ENCODE measurements around the gene NAALADL1. TPM values are rescaled to one million over a fixed set of nuclear protein-coding genes. Genes with fewer than 3 reads are reported as not detected.

NAALADL1 gene
- total and polyA plus RNA-seq, 4 donors, result 7.4 to 22.0 (median 13.2) TPM

DNA sequence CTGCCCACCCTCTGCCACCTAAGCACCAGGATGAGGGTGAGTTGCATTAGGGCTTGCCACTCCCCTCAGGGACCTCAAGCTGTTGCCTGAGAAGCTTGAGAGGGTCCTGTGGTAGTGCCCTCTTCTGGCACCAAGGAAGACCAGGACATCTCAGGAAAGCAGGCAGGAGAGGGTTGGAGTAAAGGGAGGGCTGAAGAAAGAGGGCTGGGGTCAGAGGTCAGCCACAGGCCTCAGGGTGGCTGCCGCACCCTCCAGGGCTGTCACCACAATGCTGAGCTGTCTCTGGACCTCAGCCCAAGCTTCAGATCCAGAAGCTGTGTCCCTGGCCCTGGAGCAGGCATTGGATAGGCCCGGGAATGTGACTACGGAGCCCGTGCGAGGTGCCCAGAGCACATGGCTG is 13.3 kb downstream of the NAALADL1 start:
- H3K27ac ChIP-seq (ENCODE audit: low read depth in 1 of 2, low read length in 1 of 2), result no peak overlapping the region
- TF ChIP-seq, protein P1, sequence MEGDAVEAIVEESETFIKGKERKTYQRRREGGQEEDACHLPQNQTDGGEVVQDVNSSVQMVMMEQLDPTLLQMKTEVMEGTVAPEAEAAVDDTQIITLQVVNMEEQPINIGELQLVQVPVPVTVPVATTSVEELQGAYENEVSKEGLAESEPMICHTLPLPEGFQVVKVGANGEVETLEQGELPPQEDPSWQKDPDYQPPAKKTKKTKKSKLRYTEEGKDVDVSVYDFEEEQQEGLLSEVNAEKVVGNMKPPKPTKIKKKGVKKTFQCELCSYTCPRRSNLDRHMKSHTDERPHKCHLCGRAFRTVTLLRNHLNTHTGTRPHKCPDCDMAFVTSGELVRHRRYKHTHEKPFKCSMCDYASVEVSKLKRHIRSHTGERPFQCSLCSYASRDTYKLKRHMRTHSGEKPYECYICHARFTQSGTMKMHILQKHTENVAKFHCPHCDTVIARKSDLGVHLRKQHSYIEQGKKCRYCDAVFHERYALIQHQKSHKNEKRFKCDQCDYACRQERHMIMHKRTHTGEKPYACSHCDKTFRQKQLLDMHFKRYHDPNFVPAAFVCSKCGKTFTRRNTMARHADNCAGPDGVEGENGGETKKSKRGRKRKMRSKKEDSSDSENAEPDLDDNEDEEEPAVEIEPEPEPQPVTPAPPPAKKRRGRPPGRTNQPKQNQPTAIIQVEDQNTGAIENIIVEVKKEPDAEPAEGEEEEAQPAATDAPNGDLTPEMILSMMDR (IDR thresholded peaks at IDR 0.05; ENCODE audit: control extremely low read depth, extremely low read depth), result no peak
- ATAC-seq (ENCODE audit: insufficient read depth, low FRiP score) (no peak), DNase-seq (no peak)
- 92 to 94% methylated on average over 5 of the region's 5 CpGs for WGBS, 2 donors
- H3K9ac ChIP-seq (ENCODE audit: insufficient read depth in 1 of 2, low read length in 2 of 2), result no peak overlapping the region
- peaks cover 0 to 28% (median 0%) of the 10 kb centered on the region in 5 donors for H3K4me1 ChIP-seq (ENCODE audit: control insufficient read depth in 5 of 5, insufficient read depth in 5 of 5, low read length in 5 of 5)
- no peaks in the 10 kb centered on the region for H3K9me3 ChIP-seq (ENCODE audit: control insufficient read depth in 4 of 4, insufficient read depth in 3 of 4, low read length in 3 of 4)
- no peaks in the 10 kb centered on the region for H3K27me3 ChIP-seq (ENCODE audit: control insufficient read depth in 3 of 3, insufficient read depth in 3 of 3, low read length in 2 of 3)
- peaks cover 0 to 18% (median 8%) of the 10 kb centered on the region in 4 donors for H3K36me3 ChIP-seq (ENCODE audit: control insufficient read depth in 4 of 4, insufficient read depth in 4 of 4, low read length in 4 of 4)
- no peak overlapping the region for H3K4me3 ChIP-seq

DNA sequence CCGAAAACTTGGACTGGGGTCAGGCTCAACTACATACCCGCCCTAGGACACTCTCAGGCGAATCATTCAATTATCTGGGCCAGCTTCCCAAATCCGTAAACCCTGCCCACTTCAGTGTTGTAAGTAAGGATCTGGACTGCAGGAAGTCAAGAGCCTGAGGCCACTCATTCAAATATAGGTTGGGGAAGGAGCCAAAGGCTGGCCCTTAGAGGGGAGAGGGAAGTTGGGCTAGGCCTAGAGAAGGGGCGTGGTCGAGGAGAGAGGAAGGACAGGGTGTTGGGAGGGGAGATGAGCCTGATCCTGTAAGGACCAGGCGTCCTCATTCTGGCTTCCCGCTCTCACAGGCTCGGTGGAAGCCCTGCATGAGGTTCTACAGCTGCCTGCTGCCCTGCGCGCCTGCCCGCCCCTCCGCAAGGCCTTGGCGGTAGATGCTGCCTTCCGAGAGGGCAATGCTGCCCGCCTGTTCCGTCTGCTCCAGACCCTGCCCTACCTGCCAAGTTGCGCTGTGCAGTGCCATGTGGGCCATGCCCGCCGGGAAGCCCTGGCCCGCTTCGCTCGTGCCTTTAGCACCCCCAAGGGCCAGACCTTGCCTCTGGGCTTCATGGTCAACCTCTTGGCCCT is 14.4 kb downstream of the NAALADL1 start:
- 73 to 78% methylated on average over 23 of the region's 23 CpGs for WGBS, 2 donors
- peak overlapping the region in 1 of 2 donors; percentile 40 for H3K27ac ChIP-seq (ENCODE audit: low read depth in 1 of 2, low read length in 1 of 2)
- H3K9me3 ChIP-seq (ENCODE audit: control insufficient read depth in 4 of 4, insufficient read depth in 3 of 4, low read length in 3 of 4), result no peaks in the 10 kb centered on the region
- TF ChIP-seq, protein P1 (IDR thresholded peaks at IDR 0.05; ENCODE audit: control extremely low read depth, extremely low read depth), result no peak
- ATAC-seq (ENCODE audit: insufficient read depth, low FRiP score) (peak; percentile 12), DNase-seq (peak in 1 of 3 donors; percentile 26)
- H3K36me3 ChIP-seq (ENCODE audit: control insufficient read depth in 4 of 4, insufficient read depth in 4 of 4, low read length in 4 of 4), result peaks cover 0 to 18% (median 8%) of the 10 kb centered on the region in 4 donors
- H3K27me3 ChIP-seq (ENCODE audit: control insufficient read depth in 3 of 3, insufficient read depth in 3 of 3, low read length in 2 of 3), result no peaks in the 10 kb centered on the region
- no peak overlapping the region for H3K4me3 ChIP-seq
- no peak overlapping the region for H3K9ac ChIP-seq (ENCODE audit: insufficient read depth in 1 of 2, low read length in 2 of 2)
- H3K4me1 ChIP-seq (ENCODE audit: control insufficient read depth in 5 of 5, insufficient read depth in 5 of 5, low read length in 5 of 5), result peaks cover 0 to 28% (median 0%) of the 10 kb centered on the region in 5 donors

DNA sequence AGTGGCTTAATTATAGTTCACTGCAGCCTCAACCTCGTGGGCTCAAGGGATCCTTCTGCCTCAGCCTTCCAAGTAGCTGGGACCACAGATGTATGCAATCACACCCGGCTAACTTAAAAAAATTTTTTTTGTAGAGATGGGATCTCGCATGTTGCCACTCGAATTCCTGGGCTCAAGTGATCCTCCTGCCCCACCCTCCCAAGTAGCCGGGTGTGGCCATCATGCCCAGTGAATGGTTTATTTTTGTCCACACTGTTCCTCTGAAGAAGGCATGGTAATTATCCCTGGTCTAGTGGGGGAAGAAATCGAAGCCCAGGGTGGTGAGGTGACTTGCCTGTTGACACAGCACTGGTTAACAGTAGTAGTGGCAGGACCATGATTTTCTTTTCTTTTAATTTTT is 15.5 kb downstream of the NAALADL1 start:
- Histone ChIP-seq H3K4me1 (ENCODE audit: control insufficient read depth in 5 of 5, insufficient read depth in 5 of 5, low read length in 5 of 5) (peaks cover 0 to 24% (median 0%) of the 10 kb centered on the region in 5 donors), H3K27me3 (ENCODE audit: control insufficient read depth in 3 of 3, insufficient read depth in 3 of 3, low read length in 2 of 3) (no peaks in the 10 kb centered on the region), H3K36me3 (ENCODE audit: control insufficient read depth in 4 of 4, insufficient read depth in 4 of 4, low read length in 4 of 4) (peaks cover 0 to 26% (median 15%) of the 10 kb centered on the region in 4 donors), H3K9me3 (ENCODE audit: control insufficient read depth in 4 of 4, insufficient read depth in 3 of 4, low read length in 3 of 4) (no peaks in the 10 kb centered on the region), H3K4me3 (no peak overlapping the region), H3K27ac (ENCODE audit: low read depth in 1 of 2, low read length in 1 of 2) (no peak overlapping the region), H3K9ac (ENCODE audit: insufficient read depth in 1 of 2, low read length in 2 of 2) (no peak overlapping the region)
- TF ChIP-seq, protein P1 (IDR thresholded peaks at IDR 0.05; ENCODE audit: control extremely low read depth, extremely low read depth), result no peak
- 75 to 87% methylated on average over 6 of the region's 6 CpGs for WGBS, 2 donors
- DNase-seq, result no peak
- no peak for ATAC-seq (ENCODE audit: insufficient read depth, low FRiP score)

Measured in lung (tissue), 12 donors.